ENCODE data around the gene MEF2C.
"Not testable (repeated sequence)": the region's sequence is repeated elsewhere in the genome, so short reads cannot be mapped to it uniquely, and the experiment has no call there.

DNA sequence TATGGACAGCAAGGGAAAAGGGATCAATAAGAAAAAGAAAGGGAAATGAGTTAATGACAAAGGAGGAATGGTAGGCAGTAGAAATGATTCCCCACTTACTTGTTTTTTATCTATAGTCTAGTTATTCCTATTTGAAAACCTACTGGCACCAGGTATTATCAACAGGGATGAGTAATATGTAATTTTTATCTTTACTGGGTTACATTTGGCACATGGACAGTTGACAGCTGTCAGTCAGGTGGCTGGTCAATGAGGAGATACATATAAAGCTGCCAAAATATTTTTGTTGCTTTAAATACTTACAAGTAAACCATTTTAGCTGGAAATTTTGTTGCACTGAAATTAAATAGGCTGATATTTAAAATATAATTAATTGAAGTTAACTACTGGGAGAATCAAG is 18.1 kb upstream of the MEF2C start:
- TF ChIP-seq EZH2phosphoT487 (IDR thresholded peaks at IDR 0.05; ENCODE audit: insufficient read depth, low read depth); EZH2 (IDR thresholded peaks at IDR 0.05; ENCODE audit: insufficient read depth, poor library complexity, severe bottlenecking): not testable (repeated sequence)

Data from GM23248 (cell line).